ENCODE data around the gene RC3H2. TPM values are rescaled to one million over a fixed set of nuclear protein-coding genes. Genes with fewer than 3 reads are reported as not detected.

The RC3H2 gene
- total and polyA plus RNA-seq, 2 of the 13 experiments (the other 11 are each of a cell fraction or from before 2014, with no cell fraction given), result 21.0 to 36.4 TPM

GRCh38 chr9:122940749-122941581 lies 35.8 kb upstream of the RC3H2 start, which contains the start of gene RABGAP1 (continued):
- TF ChIP-seq ZGPAT (CRISPR knock-in tag; IDR thresholded peaks at IDR 0.05) (peak; percentile 64), ZMYM3 (CRISPR knock-in tag; IDR thresholded peaks at IDR 0.05) (no peak), AFF4 (CRISPR knock-in tag; IDR thresholded peaks at IDR 0.05) (no peak), ZBTB2 (CRISPR knock-in tag; IDR thresholded peaks at IDR 0.05; ENCODE audit: low read depth) (0 out of 2 replicates have a peak, but pooled peaks have one; percentile 30), ZIK1 (CRISPR knock-in tag; IDR thresholded peaks at IDR 0.05; ENCODE audit: borderline replicate concordance, low read depth) (no peak), JUN (CRISPR knock-in tag; IDR thresholded peaks at IDR 0.05) (no peak), STAT5B (CRISPR knock-in tag; IDR thresholded peaks at IDR 0.05) (no peak), ZNF232 (CRISPR knock-in tag; IDR thresholded peaks at IDR 0.05; ENCODE audit: borderline replicate concordance) (no peak), ZNF784 (CRISPR knock-in tag; IDR thresholded peaks at IDR 0.05; ENCODE audit: borderline replicate concordance) (no peak), YY1 (IDR thresholded peaks at IDR 0.05; ENCODE audit: insufficient read depth, insufficient replicate concordance, low read depth, low read length) (no peak), THYN1 (CRISPR knock-in tag; IDR thresholded peaks at IDR 0.05; ENCODE audit: borderline replicate concordance, low read depth) (no peak), XRCC5 (optimal IDR thresholded peaks at IDR 0.05; ENCODE audit: low read length) (peak; percentile 66), SIN3A (IDR thresholded peaks at IDR 0.05; ENCODE audit: borderline replicate concordance, low read depth, low read length) (no peak; the same call in 1 of the 2 replicates), DNMT1 (CRISPR knock-in tag; IDR thresholded peaks at IDR 0.05) (no peak), ATF7 (IDR thresholded peaks at IDR 0.05) (no peak), ATF7 (CRISPR knock-in tag; IDR thresholded peaks at IDR 0.05) (no peak), ZNF574 (CRISPR knock-in tag; IDR thresholded peaks at IDR 0.05) (0 out of 2 replicates have a peak, but pooled peaks have one; percentile 45), SUZ12 (IDR thresholded peaks at IDR 0.05; ENCODE audit: low read depth, low read length) (no peak)
